Activated CD8-positive, alpha-beta memory T cell treated with anti-CD3 and anti-CD28 coated beads for 48 hours (primary cell): ENCODE data around the gene KIF1A.

ENCODE experiments used
- DNase-seq, 3 experiments: peaks; one replicate each; pipeline ENCODE4 v3.0.0-alpha.2; 2020; ENCODE audit warnings: low read depth in 2 of 3, low spot score in 2 of 3

Gene KIF1A

DNA sequence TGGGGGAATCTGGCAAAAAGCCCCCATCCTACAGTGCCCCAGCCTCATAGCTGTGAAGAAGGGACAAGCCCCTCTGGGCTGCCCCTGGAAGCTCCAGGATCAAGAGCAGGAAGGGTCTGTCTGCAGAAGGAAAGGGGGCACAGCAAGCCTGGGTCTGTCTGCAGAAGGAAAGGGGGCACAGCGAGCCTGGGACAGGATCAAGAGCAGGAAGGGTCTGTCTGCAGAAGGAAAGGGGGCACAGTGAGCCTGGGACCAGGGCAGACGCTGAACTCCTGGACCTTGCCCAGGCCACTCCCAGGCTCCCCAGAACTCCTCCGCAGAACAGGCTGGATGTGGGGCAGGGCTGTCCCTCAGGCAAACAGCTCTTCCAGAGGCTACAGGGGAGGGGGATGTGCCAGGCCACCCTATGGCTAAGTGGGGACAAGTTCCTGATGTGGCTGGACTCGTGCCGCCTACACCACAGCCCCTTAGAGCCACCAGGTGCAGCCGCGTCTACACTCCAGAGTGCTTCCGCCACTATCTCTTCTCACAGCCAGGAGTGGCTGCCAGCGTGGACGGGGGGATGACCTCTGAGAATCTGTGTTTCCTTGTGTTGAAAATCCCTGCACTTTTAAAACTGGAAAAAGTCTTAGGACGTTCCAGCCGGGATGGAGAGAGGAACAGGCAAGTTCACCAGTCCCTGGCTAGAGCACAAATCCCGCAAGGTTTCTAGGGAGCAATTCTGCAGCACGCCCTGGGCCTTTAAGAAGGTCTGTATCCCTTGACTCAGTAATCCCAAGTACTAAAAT is 20.8 kb downstream of the KIF1A start:
- DNase-seq = no peak

DNA sequence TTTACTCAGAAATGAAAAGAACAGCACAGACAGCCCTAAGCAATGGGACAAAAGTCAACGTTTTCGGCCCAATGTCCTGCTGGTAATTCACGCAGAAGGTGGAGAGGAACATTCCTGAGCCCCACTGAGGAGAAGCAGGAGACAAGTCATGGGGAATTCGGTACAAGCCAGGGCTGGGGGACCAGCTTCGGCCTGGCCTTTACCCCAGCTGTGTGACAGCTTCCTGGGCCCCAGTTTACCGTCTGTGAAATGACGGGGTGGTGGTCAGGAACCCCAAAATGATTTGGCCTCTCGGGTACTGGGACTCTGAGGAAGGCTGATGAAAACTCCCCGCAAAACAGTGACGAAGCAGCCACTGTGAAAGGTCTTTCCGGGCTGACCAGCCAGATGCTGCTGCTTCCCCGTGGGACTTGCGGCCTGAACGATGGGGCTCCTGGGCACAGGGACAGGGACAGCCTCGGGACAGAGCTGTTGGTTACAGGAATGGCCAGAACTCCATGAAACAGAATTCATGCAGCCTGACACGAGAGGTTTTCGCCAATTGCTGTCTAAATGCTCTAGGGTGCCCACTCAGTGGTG is 21.6 kb downstream of the KIF1A start:
- DNase-seq = no peak

DNA sequence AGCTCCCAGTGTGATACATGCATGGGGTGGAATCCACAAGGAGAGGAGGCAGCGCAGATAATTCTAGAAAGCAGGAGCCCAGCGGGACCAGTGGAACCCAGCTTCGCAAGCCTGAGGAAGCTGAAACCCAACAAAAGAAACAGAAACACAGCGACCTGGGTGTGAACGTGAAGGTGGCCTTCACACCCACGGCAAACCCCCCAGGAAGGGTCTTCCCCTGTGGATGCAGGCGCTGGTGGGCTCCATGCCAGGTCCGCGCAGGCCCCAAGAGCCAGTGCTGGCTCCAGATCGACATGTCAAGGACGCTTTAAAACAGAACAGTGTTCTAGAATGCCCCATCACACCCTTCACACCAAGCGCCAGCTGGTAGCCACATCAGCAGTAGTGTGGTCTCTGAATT is 22.1 kb downstream of the KIF1A start:
- DNase-seq = no peak

DNA sequence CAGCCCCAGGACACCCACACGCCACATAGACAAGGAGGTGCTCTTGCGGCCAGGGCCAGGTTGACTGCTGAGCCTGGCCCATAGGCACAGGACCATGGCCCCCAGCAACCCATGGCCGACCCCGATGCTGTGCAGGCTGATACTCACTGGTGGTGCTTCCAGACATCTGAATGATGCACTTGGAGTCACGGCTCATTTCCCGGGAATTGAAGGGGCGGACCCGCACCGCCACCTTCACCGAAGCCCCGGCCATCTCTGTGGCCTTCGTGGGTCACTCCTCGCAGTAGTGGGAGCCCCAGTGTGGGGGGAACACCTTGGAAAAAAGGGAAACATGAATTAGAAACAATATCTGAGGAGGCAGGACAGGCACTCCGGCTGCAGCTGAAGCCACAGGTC is 22.5 kb downstream of the KIF1A start:
- no peak for DNase-seq

DNA sequence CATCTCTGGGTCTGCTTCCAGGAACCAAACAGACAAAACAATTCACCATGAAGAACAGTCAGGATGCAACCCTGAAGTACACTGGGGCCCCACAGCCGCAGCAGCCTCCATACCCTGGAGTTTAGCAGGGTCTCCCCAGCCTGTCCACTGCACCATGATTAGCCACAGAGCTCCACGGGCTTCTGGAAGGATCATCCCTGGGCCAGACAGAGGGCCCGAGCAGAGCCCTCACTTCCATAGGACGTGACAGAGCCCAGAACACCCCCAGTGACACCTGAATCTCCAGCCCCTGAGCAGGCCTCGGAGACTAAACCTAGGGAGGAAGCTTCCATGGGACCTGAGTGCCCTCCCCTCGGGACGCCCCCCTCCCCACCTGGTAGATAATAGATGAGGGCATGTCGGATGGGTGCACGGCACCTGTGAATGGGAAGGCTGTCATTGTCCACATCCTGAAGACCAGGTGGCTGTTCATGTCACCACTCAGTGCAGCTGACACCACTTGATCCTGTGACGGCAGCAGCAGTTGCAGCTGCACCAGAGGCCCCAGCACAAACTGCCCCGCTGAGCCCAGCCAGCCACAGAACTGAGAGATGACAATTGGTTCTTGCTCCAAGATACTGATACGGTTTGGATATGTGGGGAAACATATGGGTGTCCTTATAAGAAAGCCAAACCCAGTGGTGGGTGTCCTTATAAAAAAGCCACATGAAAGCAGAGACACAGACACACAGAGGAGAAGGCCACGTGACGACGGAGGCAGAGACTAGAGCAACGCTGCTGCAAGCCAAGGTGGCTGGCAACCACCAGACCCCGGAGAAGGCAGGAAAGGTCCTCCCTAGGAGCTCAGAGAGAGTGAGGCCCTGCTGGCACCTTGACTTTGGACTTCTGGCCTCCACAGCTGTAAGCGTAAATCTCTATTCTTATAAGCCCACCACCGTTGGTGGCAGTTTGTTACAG is 23.2 kb downstream of the KIF1A start:
- DNase-seq = no peak

DNA sequence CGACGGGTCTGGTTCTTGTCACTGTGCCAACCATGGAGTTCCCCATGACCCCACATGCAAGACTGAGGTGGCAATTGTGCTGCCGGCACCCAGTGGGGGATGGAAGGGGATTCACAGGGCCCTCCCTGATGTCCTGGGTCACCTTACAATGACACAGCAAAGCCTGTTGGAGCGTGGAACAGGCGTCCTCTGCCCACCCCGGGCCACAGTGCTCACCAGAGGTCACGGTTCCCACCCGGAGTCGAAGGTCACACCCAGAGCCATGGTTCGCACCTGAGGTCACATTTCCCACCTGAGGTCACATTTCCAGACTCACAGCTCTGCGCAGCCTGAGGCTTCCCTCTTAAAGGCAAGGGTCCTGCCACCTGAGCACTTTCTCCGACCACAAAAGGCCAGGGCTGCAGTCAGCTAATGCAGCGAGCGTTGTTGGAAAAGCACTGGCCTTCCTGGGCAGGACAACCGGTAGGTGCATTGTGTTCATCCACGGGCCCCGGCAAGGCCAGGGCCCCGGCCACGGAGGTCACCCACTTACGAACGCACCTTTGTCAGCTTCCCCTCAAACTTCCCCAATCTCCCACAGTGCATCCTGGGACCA is 24.0 kb downstream of the KIF1A start:
- no peak for DNase-seq

DNA sequence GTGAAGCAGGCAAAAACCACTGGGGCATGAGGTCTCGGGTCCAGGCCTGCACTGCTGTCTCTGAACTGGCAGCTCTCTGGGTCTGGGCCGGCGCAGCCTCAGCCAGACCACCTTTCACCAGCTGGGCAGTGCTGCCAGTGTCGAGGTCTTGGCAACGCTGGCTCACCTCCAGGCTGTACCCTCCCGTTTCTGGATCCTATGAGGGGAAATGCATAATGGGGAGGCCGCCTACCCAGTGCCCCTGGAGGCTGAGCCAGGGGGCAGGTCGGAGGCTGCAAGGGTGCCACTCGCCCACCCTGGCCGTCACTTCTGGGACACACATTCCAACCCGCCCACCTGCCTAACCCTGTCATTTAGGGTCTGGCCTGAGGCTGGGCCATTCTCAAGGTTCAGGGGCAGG is 24.6 kb downstream of the KIF1A start:
- DNase-seq = no peak

DNA sequence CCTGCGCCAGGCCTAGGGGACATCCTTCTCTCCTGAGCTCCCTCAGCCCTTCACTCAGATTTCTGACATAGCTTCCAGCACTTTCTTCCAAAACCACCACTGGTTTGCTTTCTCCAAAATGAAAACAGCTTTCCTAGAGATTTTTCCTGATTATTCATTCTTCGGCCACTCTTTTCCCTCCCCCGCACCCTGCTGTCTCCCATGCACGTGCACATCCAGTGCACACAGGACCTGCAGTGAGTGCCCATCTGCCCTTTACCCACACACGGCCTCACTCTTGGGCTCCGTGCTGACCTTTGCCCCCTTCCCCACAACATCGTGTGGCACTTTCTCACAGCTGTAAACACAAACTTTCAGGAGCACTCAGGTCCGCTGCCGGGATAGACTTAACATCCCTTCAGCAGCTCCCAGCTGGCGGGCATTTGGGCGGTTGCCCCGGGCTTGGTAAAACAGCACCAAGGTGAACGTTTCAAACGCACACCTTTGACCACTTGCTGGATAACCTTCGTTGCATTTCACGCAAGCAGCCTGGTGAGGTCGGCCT is 25.8 kb downstream of the KIF1A start:
- DNase-seq = no peak

DNA sequence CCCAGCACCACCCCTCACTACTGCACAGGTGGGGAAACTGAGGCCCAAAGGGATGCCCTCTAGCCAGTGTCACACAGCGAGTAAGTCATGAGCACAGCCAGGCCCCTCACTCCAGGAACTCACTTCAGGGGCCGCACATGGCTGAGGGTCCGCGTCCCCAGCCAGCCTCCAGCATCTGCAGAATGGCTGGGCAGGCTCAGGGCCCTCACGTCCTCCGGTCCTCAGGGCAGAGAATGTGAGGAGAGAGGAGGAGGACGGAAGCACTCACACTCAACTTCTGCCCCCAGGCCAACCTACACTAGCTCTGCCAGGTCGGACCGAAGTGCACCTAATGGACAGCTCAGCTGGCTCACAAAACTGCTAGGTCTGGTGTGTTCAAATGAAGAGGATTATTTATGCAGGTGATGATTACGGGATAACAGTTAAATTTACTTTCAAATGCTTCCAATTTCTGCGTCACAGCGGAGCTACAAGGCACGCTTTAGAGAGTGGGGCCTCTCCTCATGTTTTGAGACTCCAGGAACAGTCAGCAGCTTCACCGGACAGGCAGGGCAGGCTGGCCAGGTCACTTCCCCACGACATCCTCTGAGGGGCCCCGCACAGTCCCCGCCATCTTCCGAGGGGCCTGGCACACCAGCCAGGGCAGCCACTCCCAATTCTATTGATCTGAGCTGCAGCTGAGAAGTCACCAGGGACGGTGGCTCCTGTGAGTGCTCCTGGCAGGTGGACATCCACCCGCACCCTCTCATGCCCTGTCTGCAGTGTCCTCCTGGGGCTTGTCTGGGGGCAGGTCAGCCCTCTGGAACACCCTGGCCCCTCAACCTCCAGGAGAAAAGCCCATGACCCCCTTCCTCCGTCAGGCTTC is 26.5 kb downstream of the KIF1A start:
- DNase-seq = no peak

DNA sequence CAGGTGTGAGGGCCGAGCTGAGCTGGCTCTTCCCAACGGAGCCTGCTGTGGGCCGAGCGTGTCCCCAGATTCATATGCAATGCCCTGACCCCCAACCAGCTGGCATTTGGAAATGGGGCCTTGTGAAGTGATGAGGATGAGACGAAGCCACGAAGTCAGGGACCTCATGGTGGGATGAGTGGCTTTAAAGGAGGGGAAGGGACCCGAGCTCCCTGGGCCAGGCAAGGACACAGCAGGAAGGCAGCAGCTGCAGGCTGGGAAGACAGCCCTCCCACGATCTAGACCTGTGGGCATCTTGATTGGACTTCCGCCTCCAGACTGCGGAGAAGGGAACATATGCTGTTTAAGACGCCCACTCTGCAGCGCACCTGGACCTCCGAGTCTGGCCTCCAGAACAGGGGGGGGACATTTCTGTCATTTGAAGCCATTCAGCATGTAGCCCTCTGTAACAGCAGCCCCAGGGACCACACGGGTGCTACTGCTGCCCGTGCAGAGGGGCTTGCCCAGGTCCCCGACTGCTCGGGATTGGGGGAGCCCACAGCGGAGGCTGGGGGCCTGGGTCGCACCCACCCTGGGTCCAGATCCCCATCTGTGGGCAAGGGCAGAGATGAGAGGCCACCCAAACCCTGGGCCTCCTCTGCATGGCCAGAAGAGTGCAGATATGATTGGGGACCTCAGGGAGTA is 27.2 kb downstream of the KIF1A start:
- DNase-seq = no peak

DNA sequence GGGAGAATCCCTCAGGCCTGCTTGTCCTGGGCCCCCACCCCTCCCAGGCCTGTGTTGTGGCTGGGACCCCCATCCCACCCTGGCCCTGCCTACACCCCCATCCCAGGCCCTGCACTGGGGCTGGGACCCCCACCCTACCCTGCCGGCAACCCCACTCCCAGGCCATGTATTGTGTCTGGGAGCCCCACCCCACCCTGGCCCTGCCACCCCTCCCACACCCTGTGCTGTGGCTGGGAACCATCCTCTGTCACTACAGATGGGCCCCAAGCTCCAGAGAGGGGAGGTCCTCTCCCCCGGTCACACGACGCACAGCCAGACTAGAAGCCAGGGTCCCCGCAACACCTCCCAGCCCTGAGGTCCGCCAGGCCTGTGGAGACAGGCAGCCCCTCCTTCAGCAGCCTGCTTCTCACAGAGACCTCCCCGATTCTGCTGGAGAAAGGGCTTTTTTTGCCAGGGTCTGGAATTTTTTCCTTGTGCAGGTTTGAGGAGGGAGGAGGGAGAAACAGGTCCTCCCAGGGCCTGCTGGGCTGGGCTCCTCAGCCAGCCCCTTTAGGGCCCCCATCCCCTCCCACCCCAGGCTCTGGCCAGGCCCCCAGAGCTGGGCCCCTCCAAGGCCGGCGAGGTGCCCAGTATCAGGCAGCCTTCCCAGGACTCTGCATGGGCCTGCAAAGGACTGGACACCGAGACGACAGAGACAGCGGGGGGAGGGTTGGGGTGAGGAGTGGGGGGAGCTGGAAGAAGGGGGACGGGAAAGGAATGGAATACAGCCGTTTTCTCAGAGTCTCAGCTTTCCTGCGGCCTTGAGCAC is 28.0 kb downstream of the KIF1A start:
- DNase-seq = no peak

DNA sequence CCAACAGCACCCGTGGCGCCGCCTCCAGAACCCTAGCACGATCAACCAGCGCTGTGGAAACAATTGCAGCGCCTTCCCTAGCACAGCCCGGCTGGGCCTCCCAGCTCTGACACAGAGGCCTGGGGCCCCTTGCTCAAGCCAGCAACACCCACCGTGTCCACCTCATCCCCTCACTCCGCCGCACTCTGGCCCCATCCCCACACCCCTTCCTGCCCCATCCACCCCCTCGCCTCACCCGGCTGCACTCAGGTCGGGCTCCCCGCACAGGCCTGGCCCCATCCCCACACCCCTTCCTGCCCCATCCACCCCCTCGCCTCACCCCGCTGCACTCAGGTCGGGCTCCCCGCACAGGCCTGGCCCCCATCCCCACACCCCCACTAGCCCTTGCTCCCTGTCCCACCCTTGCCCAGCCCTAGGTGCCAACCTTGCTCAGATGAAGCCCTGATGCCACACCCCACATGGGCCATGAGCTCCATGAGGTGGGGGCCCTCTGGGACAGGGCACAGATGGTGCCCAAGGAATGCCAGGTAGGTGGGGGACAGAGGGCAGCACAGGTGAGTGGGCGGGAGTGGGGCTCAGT is 28.7 kb downstream of the KIF1A start:
- DNase-seq = no peak

DNA sequence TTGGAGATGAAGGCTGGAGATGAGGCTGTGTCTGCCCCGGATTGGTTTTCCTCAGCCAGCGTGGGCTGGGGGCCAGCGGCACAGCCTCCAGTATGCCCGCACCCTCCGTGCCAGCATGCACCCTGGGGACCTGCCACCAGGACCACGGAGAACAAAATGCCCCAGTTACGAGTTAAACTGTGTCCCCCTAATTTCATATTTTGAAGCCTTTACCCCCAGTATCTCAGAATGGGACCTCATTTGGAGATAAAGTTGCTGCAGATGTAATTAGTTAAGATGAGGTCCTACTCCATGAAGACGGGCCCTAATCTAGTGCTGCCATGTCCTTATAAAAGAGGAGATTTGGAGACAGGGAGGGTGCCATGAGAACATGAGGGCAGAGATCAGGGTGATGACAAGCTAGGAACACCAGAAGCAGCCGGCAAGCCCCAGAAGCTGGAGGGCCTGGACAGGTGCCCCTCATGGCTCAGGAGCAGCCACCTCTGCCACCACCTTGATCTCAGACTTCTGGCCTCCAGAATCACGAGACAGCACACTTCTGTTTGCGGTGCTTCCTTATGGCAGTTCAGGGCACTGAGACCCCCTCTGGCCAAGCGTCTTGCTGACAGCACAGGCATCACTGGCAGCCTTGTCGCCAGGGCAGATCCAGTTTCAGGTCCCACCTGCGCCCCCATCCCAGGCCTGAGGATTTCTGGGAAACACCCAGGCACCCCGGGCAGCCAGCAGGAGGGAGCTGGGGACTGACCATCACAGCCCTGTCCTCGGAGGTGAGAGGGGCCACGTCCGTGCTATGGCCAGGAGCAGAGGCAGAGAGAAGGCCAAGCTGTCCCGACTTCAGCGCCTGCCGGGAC is 29.4 kb downstream of the KIF1A start:
- DNase-seq = no peak

DNA sequence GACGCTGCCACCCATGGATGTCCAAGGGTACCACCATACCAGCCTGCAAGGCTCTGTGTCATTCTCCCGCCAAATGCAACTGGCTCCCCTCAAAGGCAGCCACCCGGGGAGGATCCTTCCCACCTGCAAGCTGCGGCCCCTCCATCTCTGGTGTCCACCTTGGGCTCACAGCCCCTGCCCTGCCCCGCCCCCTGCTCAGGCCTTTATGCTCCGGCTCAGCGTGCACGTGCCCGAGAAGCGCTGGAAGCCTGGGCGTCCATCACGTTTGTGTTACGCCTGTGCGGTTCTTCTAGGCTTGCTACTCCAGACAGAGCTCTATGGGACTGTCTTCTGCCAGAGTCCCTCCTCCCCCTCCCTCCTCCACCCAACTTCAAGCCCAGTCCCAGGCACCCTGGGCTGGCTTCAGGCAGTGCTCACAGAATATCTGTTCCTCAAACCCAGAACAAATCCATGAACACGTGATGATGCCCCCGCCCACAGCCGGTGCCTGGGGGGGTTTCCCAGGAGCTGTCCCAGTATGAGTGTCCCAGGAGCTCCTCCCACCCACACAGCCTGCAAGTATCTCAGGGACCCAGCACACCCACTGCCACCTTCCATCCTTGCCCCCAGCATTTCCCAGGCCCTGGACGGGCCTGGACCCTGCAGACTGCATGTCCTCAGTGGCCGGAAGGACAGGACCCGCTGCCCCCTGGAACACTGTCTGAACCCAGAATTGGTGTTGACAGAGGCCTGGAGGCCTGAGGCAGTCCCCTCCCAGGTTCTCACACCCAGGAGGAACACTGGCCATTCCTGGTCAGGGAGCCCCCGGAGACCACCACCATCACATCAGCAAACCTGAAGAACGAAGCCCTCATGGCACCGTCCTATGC is 30.3 kb downstream of the KIF1A start:
- no peak for DNase-seq

DNA sequence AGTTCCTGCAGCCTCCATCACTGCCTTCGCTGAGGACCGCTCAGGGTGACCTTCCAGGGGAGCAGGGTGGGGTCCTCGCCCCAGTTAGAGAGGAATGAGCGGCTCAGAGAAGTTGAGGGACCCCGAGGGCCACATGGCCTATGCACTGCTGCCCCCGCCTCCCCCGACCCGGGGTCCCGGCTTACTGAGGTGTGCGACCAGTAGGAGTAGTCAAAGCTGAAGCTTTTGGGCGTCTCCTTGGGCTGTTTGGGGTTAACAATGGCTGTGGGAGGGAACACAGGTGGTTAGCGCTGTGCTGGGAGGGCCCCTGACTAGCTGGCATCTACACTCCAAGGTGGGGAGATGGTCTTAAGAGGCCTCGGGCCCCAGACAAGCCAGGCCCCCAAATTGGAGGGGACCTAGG is 31.0 kb downstream of the KIF1A start:
- DNase-seq = no peak

DNA sequence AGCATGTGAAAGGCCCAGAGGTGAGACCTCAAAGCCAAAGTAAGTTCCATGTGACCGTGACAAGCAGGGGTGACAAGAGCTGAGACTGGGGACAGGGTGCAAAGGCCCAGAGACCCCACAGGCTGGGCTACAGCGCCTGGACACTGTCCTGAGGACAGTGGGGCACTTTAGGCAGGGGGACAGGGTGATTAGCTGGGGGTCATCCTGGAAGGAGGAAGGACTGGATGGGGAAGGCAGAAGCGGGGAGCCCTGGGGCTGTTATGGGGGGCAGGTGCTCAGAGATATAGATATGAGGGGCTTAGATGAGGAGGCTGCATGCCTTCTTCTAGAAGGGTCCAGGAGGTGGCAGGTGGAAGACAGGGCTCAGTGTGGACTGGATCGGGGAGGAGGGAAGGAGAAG is 31.5 kb downstream of the KIF1A start:
- no peak for DNase-seq
